GM12864 (cell line): ENCODE results near the gene PVALB.

Experiments used
- DNase-seq: peaks from one replicate; pipeline ENCODE4 v3.0.0-alpha.2; 2011; ENCODE audit warnings: low read depth
- H3K4me3 ChIP-seq: 2 replicates; pipeline ENCODE4 v1.5.1; 2011; ENCODE audit warnings: mild to moderate bottlenecking, low read depth, low read length, control low read depth
- TF ChIP-seq, protein P1 (sequence below): IDR thresholded peaks from 2 replicates; pipeline ENCODE4 v1.5.1; 2011; ENCODE audit warnings: low read depth, mild to moderate bottlenecking, moderate library complexity, low read length, control low read depth, inconsistent platforms; ENCODE audit errors: missing control alignments

Gene PVALB

DNA sequence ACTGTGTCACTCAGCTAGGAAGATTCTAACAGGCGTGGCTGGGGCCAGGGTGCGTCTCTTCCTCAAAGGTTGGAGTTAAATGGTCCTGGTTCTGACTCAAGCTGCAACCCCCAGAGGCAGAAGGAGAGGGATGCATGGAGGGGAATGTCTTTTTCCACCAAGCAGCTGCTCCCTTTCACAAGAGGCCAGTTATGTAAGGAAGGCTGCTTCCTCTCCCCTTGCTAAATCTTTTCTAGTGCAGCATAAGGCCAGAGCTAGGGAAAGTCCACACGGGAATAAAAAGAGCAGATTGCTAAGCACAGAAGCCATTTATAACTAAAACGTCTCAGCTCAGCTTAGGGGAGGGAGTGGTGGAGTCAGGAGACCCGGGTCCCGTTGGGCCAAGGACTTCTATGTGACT is 10.0 kb downstream of the PVALB start:
- H3K4me3 ChIP-seq, result no peak overlapping the region
- TF ChIP-seq, protein P1, sequence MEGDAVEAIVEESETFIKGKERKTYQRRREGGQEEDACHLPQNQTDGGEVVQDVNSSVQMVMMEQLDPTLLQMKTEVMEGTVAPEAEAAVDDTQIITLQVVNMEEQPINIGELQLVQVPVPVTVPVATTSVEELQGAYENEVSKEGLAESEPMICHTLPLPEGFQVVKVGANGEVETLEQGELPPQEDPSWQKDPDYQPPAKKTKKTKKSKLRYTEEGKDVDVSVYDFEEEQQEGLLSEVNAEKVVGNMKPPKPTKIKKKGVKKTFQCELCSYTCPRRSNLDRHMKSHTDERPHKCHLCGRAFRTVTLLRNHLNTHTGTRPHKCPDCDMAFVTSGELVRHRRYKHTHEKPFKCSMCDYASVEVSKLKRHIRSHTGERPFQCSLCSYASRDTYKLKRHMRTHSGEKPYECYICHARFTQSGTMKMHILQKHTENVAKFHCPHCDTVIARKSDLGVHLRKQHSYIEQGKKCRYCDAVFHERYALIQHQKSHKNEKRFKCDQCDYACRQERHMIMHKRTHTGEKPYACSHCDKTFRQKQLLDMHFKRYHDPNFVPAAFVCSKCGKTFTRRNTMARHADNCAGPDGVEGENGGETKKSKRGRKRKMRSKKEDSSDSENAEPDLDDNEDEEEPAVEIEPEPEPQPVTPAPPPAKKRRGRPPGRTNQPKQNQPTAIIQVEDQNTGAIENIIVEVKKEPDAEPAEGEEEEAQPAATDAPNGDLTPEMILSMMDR, result no peak
- no peak for DNase-seq

GRCh38 chr22:36803358-36803757 is 13.5 kb downstream of the PVALB start:
- TF ChIP-seq, protein P1, result no peak
- H3K4me3 ChIP-seq, result no peak overlapping the region
- no peak for DNase-seq

GRCh38 chr22:36798674-36799066 is 18.2 kb downstream of the PVALB start:
- no peak overlapping the region for H3K4me3 ChIP-seq
- TF ChIP-seq, protein P1, result no peak
- no peak for DNase-seq

DNA sequence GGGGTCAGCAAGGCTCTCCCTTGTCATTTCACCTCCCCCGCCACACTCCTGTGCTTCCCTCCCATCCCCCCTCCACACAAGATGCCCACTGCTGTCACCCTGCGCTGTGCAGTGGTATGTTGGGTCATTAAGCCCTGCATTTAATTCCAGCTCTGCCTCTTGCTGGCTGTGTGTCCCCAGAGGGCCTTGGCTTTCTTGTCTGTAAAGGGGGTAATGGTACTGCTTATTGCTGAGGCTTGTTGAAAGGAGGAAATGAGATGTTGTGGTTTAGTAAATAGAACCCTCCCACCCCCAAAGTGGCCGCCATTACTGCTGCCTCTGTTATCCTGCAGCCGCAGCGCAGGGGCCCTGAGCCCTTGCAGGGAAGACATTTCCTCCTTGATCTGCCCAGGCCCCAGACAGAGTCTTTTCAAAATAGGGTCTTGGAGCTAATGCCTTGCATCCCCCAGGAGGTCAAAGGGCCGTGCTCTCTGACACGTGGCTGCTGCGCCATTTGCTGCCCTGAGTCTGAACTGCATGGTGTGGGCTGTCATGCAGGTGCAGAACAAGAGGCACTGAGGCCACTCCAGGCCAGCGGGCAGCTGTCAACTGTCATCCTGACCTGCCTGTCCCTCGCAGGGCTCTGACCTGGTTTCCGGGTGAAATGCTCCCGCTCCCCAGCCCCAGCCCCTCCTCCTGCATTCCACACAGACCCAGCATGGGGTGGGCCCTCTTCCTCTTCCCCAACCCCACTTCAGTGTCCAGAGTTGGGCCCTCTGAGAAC is 18.7 kb downstream of the PVALB start:
- TF ChIP-seq, protein P1, result no peak
- DNase-seq, result no peak
- H3K4me3 ChIP-seq, result no peak overlapping the region

DNA sequence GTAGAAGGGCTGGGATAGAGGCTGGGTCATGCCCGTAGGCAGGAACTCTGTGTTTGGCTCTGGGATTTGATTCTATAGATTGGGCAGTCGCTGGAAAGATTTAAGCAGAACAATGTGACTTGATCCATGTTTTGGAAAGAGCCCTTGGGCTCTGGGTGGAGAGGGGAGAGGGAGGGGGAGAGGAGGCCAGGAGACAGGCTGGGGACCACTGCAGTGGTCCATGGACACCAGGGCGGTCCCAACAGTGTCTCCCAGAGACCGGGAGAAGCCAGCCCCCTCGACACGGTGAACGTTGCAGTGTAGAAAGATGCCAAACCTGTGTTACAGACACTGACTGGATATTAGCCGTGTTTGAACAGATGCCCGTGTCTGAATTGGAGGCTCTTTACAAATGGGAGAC is 19.5 kb downstream of the PVALB start:
- DNase-seq, result no peak
- H3K4me3 ChIP-seq, result no peak overlapping the region
- TF ChIP-seq, protein P1, result no peak

DNA sequence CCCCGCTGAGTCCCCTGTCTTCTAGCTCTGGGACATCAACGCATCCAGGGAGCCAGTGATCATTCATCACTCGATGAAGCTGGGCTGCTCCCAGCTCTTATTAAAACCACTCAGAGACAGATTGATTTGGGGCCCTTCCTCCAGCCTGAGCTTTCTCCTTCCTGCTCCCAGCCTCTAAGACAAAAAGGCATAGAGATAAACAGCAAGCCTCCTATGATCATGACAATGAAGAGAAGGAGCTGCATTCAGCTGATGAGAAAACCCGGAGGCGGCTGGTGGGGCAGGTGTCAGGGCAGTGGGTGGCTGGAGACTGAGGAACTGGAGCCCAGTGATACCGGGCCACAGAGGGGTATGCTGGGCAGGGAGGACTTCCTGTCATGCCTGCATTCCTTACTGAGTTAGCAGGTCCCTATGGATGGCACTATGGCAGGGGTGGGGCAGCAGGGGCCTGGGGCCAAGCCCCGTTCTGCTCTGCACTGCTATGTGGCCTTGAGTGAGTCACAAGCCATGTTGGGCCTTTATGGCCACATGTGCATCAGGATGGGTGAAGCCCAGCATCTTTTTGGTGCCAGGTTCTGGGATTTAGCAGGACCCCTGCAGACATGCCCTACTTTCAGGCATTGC is 20.2 kb downstream of the PVALB start:
- DNase-seq, result no peak
- no peak overlapping the region for H3K4me3 ChIP-seq
- TF ChIP-seq, protein P1, result no peak

DNA sequence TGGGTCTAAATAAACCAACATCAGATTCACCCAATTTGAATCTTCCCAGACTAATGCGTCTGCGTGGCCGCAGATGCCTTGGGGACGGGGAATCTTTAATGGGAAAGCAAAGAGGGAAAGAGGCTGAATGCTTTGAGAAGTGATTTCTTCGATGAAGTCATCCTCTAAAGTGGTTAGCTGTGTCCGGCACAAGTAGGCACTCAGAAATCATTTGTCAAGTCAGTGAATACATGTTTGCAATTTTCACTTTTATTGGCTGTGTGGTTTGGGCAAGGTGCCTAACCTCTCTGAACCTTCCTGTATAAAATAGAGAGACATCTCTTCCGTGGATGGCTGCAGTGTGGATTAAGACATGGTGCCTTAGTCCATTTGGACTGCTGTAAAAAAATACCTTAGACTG is 21.2 kb downstream of the PVALB start:
- DNase-seq, result no peak
- no peak overlapping the region for H3K4me3 ChIP-seq
- TF ChIP-seq, protein P1, result no peak
